HG03095 (cell line): Measurements from ENCODE around the gene ST7.
"Not testable (repeated sequence)": the region's sequence is repeated elsewhere in the genome, so short reads cannot be mapped to it uniquely, and the experiment has no call there.

Experiments
- ATAC-seq: cut with Tn5 transposase; IDR thresholded peaks from one replicate; pipeline ENCODE4 v1.9.1; 2021; ENCODE audit warnings: moderate library complexity; ENCODE audit not compliant: unreplicated experiment

Gene ST7

DNA sequence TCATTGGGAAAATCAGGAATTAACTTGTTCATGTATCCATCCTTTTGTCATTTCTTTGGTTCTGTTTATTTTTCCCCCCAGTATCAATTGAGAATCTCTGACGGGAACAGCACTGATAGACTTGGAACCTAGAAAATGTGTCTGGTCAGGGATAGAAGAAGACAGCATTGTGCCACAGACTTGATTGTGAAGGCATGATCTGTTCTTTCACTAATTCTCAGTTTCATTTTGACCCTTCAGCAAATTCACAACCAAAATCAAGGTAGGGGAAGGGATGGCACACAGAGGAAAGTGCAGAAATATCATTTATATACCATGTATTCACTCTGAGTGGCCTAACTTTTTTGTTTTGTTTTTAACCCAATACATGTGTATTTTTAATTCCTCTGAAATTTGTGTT, 262.7 kb downstream of the ST7 start:
- no peak for ATAC-seq

DNA sequence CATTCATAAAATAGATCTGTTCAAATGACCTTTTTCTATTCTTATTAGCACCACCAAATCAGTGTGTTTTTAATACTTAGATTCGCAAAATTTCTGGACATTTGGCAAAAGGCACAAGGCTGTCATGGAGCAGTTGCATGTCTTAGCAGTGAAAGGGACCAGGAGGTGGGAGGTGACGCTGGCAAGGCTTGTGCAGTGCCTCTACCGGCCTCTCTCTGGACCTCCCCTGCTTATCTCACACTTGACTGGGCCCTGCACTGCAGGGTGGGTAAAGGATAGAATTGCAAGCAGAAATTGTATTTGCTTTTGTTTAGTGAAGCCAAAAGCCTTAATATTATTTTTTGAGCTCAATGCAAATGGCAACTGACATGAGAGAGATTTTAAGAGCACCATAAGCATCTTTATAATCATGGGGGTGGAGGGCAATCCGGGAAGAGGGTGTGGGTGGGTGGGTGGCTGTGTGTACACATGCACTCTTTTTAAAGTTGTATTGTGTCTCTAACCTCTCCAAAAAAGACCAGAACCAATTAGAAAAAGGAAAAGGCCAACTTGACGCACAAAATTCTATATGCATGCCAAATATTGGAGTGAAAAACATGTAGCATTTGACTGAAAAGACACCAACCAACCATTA, 263.3 kb downstream of the ST7 start:
- ATAC-seq: no peak

DNA sequence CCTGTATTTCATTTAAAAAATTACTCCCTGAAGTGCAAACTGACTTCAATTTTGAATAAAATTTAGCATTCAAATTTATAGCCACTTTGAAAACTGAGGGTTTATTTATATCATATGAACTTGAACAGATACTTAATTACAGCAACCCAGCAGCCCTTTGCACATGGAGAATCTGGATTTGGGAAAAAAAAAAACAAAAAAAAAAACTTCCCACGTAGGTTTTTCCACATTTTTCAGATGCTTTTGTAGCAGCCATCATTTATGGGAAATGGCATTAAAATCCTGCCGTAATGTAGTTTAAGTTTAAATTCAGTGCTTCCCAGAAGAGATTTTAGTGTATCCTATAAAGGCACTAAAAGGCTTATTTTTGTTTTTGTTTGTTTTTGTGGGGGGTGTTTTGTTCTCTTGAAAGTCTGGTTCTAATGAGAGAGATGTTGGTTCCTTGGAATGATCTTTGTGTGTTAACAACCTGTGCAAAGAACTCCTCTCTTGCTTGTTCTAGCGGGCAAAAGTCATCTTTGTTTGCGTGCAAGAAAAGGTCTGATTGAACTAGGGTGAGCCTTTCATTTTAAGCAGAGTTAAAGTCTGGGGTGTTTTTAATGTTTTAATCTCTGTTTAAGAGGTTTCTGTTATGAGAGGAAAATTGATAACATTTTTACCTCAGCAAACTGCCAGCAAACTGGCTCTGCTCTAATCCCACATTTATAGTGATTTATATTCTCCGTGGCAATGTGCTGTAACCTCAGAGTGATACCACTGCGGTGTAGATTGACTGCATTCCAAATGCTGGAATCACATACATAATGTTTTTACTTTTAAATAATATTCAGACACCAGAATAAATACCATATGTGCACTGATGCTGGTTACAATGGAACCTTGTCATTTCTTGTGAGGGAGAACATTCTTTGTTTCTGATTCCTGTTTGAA, 264.1 kb downstream of the ST7 start:
- ATAC-seq: no peak

DNA sequence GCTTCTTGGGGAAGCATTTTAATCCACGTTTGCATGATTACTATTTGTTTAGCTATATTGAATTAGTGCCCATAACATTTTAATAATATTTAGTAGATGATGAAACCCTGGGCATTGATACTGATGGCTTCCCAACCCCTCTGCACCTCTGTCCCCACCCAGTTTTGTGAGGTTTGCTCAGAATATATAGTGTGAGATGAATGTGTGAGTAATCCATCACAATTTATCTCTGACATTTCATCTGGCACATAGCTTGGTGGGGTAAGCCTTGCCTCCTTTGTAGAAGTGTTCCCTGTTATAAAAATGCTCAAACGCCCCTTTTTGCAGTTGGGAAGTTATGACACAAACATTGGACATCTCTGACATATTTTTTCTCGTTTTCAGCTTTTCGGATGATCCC, 265.4 kb downstream of the ST7 start:
- ATAC-seq: no peak

DNA sequence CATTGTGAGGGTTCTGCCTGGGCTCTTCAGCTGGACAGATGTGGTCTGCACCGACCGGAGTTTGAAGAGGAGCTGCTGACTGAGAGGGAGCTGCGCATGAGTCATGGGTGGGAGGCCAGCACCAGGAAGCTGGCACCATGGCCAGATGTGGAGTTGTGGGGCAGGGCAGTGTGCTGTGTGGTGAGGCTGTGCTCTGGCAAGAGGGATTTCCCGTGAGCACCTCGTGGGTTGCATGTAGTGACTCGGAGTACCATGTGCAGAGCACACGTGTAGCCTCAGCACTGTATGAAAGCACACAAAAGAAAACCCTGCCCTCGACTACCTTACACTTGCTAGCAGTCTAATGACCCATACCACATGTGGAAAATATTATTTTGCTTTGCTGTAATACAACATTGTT, 266.2 kb downstream of the ST7 start:
- ATAC-seq: no peak

DNA sequence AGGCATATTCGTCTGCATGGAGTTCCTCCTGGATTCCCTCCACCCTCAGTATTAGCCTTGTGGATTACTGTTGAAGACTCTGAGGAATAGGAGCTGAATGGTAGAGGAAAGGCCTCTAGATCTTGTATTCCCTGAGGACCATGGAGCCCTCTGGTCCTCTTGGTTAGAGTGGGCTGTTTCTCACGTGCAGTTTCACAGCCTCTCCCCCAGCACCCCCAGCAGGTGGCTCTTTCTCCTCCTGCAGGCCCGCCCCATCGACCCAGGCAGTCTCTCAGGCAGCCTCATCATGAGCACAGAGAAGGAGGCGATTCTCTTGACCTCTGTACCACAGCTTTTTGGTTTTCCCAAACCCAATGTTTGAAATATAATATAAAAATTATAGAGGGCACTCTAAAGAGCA, 267.5 kb downstream of the ST7 start:
- no peak for ATAC-seq

DNA sequence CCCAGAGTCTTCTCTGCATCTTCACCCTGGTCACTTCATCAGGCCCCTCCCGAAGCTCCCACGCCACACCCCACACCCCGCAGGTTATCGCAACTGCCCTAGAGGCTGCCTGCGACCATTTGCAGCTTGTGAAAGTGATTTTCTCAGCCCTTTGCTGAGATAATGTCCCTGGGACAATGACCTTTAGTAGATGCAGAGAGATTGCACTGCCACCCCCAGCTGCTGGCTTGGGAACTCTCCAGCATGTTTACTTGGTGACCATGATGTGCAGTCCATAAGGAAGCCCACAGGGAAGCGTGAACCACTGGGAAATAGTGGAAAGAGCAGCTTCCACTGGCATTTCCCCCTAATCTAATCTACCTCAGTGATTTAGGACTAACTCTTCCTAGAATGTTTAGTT, 272.2 kb downstream of the ST7 start:
- no peak for ATAC-seq

DNA sequence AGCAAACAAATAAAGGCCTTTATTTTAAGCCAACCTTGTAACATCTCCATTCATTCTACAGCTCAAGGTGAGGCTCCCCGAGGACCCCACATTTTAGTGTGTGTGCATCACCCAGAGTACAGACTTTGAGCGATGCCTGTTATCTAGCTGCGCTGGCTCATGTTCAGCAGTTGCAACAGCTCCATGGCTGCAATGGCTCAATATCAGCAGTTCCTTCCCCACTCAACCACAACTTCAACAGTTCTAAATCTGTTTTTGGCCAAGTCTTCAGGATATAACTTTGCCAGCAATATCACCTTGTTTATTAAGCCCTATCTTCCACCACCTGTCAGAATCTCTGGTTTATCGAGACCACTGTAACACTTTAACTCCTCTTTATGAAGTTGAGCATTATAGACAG, 273.8 kb downstream of the ST7 start:
- ATAC-seq: no peak

DNA sequence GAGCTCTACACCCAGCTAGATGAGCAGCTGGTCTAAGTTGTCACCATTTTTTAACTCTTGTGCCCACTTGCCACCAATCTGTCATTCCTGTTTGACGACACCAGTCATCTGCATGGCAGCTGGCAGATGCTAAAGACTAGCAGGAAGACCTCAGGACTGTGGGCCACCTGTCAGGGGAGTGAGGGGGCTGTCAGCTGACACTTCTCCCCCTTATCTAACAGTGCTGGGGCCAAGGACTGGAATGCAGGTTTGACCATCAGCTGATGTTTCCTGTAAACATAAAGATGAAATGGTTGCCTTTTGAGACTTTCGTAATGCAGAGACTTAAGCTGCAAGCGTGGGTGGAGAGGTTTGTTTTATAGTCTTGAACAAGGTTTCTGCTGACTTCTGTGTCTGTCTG, 276.0 kb downstream of the ST7 start:
- ATAC-seq: no peak

DNA sequence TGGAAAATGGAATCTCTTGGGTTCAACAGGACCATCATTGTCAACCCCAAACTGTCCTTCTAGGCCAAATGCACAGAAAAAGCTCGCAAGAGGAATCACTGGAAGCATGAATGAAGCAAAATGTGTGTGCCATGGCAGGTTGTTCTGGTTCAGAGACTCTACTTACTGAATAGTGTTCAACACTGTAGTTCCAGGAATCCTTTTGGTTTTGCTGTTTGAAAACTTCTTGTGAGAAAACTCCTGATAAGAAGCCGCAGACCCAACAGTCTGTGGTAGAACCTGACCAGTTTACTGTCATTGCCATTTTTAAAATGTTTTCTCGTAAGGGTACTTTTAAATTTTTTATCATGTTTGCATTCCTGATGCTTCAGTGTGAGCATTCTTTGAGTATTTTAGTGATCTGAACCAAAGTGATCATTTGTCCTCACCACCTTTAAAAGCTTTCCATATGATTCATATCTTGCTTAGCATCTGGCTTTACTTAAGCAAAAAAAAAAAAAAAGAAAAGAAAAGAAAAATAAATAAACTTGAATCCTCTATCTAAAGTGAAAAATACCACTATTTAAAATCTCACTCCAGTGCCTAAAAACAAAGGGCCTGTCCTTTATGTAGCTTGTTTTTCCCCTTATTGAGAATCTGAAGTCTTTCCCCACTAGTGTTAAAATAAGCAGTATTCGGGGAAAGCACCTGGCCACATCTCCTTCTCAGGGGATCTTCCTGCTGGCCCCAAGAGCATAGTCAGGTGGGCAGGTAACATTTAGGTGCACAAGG, 277.2 kb downstream of the ST7 start:
- ATAC-seq: peak; percentile 60

DNA sequence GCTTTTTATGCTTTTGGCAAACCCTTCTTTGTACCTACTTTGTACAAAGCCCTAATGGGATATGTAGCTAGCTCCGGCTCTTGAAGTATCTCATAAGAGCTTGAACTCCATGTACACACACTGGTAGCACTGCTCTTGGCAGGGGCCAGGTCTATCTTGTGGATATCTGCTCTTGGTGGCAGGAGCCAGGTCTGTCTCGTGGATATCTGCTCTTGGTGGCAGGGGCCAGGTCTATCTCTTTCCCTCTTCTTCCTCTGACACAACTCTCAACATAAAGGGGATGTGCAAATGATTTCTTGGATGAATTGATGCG, 277.7 kb downstream of the ST7 start:
- no peak for ATAC-seq

DNA sequence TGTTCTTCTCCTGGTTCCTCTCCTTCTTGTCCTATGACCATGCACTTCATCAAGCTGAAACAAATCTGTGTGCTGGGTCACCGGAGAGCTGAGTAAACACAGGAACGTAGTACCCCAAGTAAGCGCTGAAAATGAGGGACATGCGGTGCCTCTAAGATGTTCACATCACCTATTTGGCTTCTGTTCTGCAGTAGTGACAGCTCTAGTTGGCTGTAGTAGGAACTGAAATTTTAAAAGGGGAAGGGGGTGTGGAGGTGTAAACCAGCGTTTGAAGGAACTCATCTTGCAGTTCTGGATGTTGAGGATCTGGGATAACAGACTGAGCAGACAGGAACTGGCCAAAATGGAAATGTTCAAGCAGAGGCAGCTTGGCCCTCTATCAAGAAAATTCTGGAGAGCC, 284.3 kb downstream of the ST7 start:
- ATAC-seq: peak; percentile 64

DNA sequence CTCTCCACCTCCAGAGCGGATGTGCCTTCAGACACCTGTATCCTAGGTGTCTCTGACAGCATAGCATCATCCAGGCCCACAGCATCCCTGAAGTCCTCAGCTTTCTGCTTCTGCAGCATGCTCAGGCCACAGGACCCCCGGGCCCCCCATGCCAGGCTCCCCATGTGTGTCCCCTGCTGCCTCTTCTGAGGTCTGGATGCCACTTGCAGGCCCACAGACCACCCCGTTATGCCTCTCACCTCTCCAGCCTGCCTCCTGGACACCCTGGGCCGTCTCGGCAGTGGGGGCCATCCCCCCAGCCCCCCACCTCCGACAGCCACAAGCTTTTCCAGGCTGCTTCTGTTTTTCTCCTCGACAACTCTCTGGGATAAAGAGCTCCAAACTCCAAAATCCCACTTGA, 285.2 kb downstream of the ST7 start:
- ATAC-seq: no peak

DNA sequence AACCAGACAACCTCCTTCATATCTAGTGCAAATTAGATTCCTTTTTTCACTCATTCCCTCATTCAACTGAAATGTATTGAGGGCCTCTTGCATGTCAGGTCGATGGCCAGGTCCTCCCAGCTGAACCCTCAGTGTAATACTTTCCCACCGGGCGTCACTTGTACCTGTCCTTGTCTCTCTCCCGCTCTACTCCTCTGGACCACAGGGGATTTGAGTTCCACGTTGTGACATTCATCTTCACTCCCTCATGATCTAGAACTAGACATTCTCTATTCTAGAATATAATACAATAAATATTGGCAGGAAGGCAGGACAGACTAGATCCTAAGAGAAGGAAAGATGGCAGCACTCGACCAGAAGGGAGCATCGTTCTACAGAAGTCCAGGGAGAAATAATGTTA, 285.6 kb downstream of the ST7 start:
- ATAC-seq: no peak

DNA sequence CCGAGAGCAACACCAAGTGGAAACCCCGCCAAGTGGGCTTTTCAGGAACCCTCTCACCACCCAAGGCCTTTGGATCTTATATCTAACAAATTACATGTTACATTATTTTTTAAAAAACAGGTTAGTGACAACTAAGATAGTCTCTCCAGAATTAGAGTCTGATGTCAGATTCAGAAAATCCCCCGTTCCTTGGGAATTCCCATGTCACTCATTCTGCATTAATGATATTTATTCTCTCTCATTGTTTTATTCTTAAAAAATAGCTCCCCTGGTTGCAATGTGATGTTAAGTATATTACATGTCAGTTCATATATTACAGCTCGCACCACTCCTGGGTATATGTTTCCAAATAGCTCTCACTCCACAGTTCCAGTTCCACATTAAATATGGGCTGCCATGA, 287.8 kb downstream of the ST7 start:
- no peak for ATAC-seq

DNA sequence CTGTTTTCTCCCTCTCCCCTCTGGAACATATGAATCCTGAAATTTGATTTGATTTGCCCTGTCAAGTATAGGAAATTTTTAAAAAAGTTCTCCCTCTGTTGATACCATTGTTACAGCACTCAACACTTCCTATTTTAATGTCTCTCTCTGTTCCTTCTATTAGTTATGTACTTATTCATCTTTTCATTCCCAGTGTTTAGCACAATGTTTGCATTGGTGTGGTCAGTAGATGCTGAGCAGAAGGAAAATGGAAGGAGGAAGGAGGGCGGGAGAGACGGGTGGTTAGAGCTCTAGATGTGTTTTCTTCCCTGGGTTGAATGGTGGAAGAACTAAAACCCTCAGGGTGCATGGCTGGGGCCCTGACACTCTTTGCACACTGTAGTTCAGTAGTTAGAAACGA, 290.1 kb downstream of the ST7 start:
- ATAC-seq: no peak

DNA sequence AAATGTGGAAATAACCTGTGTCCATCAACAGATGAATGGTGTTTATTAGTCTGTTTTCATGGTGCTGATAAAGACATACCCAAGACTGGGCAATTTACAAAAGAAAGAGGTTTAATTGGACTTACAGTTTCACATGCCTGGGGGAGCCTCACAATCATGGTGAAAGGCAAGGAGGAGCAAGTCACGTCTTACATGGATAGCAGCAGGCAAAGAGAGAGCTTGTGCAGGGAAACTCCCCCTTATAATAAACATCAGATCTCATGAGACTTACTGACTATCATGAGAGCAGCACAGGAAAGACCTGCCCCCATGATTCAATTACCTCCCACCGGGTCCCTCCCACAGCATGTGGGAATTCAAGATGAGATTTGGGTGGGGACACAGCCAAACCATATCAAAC, 292.4 kb downstream of the ST7 start:
- ATAC-seq: not testable (repeated sequence)

DNA sequence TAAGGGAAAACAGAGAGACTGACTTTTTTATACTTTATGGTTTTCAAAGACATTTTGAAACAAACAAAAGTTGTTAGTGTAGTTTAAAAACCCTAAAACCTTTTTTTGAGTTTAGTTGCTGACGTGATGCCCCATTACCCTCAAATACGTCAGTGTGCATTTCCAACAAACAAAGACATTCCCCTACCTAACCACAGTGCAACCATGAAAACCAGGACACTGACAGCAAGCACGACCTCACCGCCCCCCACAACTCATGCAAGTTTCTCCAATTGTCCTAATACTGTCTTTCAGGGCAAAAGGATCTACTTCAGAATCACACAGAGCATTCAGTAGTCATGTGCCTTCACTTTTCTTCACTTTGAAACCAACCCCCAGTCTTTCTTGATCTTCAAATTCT, 294.5 kb downstream of the ST7 start:
- ATAC-seq: no peak

DNA sequence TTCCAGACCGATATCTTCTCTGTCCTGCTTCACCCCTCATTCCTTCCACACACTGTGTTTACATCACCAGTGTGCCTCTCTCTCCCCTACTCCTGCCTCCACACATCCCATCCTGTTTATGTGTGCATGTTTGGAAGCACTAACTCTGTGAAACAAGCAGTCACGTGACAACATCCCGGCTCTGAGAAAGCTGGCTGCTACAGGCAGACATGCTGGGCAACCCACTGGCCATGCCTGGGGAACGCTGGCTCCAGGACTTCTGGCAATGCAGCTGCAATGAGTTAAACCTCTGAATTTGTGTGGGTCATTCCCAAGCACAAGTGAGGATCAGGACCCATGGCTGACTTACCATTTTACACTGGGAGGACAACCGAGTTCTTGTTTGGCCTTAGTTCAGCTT, 295.5 kb downstream of the ST7 start:
- no peak for ATAC-seq

DNA sequence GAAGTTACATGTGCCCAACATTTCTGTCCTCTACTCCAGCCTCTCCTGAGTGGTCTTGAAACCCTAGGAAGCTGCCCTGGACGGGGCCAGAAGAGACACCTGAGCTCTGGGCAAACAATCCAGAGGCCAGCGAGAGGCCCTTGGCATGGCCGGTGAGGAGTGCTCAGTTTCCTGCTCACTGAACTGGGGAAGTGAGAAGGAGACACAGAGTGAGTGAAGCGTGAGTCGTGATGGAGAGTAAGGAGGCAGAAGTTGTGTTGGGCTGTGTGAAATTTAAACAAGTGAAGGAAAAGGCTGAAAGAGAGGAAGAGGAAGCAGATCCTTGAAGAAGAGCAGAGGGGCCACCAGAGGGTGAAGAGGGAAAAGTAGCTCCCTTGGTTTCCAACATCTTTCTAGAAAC, 296.4 kb downstream of the ST7 start:
- ATAC-seq: no peak

DNA sequence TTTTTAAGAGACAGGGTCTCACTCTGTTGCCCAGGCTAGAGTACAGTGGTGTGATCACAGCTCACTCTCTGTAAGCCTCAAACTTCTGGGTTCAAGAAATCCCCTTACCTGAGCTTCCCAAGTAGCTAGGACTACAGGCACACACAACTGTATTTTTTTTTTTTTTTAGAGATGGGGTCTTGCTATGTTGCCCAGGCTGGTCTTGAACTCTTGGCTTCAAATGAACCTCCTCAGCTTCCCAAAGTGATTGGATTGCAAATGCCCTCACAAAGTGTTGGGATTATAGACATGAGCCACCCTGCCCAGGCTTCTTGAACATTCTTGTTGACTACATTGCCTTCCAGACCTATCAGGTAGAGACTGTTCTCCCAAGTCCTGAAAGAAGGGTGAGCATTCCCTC, 296.9 kb downstream of the ST7 start:
- ATAC-seq: no peak

DNA sequence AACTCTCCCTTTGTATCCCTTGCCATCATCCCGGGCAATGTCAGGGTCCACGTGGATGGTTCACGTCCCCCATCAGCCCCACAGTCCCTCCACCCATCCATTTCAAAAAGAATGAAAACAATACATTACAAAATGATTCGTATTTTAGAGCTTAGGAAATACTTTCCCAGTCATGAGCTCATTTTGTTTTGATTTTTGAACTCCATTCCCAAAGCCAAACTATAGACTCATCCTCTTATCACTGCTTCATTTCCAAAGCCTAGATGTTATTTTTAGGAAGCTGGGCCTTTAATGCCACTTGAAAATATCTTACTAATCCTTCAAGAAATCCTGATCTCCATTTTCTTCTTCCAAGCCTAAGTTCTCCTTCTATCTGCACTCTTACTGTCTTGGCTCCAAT, 297.5 kb downstream of the ST7 start:
- ATAC-seq: no peak
